Kasumi-1 (cell line): Measurements from ENCODE around the gene GSTA5.
"Not testable (repeated sequence)": the region's sequence is repeated elsewhere in the genome, so short reads cannot be mapped to it uniquely, and the experiment has no call there.

ENCODE experiments used
- DNase-seq, 2 experiments: peaks; one replicate each; lab custom pipeline; 2025; lab: John Stamatoyannopoulos, UW

Gene GSTA5

DNA sequence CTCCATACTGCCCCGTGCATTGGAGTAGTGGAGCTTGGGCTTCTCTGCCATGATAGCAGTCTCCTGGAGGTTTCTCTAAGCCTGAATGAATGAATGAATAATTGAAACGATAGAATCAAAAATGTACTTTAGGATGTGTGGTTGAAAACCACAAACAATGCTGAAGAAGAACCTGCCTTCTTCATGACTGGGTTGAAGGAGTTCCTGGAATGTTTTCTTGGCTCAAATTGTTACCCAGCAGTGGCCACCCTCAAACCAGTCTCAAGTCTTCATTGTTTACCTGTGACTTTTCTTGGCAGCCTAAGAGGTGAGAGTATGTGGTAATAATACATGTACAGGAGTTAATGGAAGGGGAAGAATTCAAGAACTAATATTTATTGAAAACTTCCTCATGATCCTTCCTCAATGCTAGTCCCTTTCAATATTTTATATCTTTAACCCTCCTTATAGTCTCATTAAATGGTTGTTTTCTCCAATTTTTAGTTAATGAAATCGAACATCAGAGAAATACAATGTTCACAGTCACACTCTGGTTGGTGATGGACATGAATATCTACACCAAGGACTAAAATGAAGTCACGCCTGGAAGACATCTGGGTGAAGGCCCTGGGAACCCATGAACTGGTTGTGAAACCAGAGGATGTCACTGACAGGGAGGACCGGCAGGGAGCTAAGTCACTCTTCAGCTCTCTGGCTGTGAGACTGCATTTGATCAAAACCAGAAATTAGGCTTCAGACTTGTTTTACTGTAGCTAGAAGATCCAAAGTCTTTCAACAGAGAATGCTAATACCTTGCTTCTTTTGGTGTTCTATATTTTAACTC is at the start of gene GSTA5:
Gene GSTA5, minus strand, starts transcription at position 51 of the 823 bp plus-strand sequence.
- DNase-seq: no peak

DNA sequence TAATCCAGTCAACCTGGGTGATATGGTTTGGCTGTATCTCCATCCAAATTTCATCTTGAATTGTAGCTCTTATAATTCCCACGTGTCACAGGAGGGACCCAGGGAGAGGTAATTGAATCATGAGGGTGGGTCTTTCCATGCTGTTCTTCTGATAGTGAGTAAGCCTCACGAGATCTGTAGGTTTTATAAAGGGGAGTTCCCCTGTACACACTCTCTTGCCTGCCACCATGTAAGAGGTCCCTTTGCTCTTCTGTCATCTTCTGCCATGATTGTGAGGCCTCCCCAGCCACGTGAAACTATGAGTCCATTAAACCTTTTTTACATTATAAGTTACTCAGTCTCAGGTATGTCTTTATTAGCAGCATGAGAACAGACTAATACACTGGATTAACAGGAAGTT is 49.4 kb upstream of the GSTA5 start:
- no peak for DNase-seq

DNA sequence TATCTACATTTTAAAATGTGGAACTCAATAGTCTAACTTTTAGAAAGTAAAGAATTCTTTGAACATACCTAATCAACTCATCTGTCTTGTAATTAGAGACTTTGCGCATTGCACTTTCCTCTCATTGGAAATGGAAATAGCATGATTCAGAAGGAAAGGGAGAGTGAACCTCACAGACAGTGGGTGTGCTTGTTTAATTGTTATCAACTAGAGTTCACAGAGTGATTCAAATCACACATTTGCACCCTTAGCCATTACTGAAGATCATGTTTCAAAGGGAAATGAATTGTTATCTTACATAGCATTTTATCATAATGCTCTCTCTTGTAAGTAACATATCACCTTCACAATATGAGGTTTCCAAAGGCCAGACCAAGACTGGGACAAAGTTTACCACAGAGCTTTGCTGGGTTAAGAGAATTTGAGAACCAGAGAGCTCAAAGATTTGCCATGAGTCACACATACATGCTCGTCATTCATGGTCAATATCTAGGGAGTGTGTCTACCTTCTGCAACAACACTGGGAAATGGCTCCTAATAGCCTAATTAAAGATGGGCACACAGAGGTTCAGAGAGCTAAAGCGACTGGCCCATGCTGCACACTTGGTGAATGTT is 47.4 kb upstream of the GSTA5 start:
- no peak for DNase-seq

DNA sequence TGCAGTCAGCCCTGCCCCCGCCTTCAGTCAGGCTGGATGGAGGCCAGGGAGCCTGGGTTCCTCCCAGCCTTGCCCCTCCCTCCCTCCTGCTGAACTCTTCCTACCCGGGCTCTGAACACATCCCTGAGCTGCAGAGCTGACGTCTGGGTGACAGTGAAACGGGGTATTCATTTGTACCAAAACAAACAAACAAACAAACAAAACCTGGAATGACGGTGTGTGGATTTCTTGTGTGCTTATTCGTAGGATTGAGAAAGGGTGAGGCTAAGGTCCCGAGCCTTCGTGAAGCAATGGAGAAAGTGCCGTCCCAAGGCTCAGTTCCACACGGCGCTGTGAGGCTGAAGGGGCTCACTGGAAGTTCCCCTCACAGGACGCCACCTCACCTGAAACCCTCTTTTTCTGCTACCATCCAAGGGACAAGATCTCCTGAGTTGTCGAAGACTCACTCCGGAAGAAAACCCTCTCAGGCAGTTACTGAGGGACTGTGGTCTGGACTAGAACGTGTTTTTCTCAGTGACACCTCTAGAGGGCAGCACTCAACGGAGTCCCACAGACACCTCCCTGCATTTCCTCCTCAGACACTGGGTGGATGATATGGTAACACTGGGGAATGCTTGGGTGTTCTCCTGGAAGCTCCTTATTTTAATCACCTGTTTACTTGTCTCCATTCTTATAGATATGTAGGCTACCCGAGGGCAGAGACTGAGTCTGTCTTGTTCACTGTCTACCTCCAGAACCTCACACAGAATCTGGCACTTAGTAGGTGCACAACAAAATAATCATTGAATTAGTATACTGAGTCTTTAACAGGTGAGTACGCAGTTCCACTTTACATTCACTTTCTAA is 41.6 kb upstream of the GSTA5 start:
- DNase-seq: peak; percentile 86 to 89

DNA sequence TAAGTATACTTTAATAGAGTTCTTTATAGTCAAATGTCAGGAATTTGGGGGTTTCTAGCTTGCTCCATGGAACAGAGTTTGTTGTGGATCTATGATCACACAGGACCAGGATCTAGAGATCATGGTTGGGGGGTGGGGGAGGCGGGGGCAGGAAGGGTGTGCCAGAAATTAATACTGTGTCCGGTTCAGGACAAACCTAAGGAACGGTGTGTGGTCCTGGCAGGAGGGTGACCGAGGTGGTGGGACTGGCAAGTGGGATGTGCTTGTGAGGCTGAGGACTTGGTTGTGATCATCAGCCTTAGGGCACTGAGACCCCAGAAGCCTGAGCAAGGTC is 41.0 kb upstream of the GSTA5 start:
- no peak for DNase-seq

DNA sequence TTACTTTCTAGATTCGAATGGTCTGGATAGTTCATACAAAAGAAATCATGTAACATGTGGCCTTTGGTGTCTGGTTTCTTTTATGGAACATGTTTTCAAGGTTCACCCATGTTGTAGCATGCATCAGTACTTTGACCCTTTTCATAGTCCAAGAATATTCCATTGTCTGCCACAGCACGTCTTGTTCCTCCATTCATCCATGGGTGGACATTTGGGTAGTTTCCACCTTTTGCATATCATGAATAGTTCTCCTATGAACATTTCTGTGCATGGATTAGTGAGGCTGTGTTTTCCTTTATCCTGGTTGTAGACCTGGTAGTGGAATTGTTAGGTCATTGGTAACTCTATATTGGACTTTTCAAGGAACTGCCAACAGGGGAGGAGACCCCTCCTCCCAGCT is 37.2 kb upstream of the GSTA5 start:
- no peak for DNase-seq

DNA sequence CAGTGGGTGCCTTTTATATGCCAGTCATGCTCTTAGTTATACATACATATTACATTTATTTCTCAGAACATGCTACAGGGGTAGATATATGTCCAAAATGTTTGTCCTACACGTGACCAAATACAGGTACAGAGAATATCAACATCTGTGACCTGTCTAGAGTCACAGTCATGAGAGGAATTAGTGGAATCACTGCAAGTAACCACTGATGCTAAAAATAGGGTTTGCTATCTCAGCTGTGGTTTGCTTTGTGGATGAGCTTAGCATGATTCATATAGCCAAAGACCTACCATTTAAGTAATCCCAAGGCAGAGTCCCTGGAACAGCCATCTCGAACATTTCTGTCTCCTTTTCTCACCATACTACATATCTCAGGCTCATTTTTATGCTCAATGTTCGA is 36.6 kb upstream of the GSTA5 start:
- DNase-seq: no peak

DNA sequence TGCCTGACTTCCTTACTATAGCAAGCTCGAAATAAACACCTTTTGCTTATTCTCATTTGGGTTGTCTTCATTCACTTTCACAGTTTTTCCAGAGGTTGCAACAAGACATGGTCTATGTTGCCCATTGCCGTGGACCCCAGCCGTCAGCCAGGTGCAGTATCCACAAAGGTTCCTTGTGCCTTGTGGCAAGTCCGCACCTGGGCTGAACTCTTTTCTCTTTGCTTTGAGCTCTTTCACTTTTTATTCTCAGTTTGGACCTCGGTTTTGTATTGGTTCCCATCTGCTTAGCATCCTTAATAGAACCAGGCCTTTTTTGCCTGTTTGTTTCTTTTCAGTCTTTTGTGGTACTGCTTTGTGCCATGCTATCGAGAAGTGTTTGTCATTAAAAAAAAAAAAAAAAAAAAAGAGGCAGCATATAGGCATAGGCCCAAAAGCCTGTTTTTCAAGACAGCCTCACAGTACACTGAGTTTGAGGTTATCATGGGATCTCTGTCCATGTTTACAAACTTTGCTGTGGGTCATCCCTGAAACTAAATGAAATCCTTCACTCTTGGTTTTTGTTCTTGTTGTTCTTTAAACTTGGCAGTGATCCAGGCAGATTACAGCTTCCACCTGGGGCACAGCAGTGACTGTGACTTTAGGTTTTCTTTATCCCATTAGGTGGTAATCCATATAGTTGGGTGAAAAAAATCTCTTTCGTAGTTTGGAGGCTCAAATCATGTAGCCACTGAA is 35.6 kb upstream of the GSTA5 start:
- DNase-seq: no peak

DNA sequence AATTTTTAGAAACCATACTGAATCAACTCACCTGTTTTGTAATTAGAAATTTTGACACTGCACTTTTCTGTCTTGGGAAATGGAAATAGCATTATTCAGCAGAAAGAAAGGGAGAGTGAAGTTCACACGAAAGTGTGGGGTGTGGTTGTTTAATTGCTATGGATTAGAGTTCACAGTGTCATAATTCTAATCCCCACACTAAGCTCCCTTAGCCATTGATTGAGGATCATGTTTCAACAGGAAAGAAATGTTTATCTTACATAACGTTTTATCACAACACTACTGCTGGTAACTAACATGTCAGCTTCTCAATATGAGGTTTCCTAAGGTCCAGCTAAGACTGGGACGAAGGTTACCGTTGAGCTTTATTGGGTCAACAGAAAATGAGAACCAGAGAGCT is 31.4 kb upstream of the GSTA5 start:
- no peak for DNase-seq

DNA sequence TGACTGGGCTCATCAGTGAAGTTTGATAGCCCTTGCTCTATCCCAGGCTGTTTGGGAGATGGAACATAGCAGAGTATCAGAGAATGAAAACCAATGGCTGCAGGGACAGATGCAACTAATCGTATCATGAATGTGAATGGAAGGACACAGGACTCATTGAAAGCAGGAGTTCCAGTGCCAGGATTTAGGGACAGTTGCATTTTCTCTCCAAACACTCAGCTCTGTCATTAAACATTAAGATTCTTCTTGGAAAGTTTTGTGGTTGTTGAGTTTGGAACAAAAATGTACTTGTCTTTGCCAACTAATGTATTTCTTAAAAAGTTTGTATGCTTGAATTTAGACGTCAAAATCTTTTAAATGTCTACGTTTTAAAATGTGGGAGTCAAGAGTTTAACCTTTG is 31.0 kb upstream of the GSTA5 start:
- no peak for DNase-seq

DNA sequence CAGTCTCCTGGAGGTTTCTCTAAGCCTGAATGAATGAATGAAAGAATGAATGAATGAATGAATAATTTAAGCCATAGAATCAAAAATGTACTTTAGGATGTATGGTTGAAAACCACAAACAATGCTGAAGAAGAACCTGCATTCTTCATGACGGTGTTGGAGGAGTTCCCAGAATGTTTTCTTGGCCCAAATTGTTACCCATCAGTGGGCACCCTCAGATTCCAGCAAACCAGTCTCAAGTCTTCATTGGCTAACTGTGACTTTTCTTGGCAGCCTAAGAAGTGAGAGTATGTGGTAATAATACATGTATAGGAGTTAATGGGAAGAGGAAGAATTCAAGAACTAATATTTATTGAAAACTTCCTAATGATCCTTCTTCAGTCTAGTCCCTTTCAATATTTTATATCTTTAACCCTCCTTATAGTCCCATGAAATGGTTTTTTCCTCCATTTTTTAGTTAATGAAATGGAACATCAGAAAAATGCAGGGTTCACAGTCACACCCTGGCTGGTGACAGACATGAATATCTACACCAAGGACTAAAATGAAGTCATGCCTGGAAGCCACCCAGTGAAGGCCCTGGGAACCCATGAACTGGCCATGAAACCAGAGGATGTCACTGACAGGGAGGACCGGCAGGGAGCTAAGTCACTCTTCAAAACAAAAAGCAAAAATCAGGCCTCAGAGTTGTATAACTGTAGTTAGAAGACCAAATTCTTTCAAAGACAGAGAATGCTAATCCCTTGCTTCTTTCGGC is 29.9 kb upstream of the GSTA5 start:
- DNase-seq: not testable (repeated sequence)

DNA sequence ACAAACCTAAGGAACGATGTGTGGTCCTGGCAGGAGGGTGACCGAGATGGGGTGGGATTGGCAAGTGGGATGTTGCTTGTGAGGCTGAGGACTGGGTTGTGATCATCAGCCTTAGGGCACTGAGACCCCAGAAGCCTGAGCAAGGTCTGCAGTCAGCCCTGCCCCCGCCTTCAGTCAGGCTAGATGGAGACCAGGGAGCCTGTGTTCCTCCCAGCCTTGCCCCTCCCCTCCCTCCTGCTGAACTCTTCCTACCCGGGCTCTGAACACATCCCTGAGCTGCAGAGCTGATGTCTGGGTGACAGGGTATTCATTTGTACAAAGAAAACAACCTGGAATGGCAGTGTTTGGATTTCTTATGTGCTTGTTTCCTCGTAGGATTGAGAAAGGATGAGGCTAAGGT is 28.3 kb upstream of the GSTA5 start:
- DNase-seq: not testable (repeated sequence)

DNA sequence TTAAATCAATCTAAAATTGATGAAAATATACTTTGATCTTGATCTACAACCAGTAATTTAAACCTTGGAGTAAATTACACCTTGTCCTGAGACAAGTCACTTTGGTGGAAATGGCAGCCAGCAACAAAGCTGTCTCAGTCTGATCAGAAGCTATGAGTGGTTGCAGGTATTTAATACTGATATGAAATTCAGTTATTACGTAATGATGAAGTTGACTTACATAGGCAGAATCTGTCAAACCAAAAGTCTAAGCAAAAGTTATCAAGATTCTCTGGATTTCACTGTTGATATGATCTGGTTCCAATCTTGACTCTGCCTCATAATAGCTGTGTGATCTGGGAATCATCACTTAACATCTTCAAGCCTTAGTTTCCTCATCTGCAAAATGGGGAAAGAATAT is 27.6 kb upstream of the GSTA5 start:
- DNase-seq: no peak

DNA sequence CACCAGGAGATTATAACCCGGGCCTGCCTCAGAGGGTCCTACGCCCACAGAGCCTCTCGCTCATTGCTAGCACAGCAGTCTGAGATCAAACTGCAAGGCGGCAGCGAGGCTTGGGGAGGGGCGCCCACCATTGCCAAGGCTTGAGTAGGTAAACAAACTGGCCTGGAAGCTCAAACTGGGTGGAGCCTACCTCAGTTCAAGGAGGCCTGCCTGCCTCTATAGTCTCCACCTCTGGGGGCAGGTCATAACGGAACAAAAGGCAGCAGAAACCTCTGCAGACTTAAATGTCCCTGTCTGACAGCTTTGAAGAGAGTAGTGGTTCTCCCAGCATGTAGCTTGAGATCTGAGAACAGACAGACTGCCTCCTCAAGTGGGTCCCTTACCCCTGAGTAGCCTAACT is 20.5 kb upstream of the GSTA5 start:
- not testable (repeated sequence) for DNase-seq

DNA sequence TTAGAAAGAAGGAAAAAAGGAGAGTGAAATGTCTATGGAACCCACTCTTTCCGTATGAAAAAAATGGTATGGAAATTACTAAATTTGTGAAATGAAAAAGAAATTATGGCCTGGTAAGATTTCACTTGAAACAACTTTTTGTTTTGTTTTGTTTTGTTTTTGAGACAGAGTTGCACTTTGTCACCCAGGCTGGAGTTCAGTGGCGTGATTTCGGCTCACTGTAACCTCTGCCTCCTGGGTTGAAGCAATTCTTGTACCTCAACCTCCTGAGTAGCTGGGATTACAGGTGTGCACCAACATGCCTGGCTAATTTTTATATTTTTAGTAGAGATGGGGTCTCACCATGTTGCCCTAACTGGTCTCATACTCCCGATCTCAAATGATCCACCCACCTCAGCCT is 17.8 kb upstream of the GSTA5 start:
- DNase-seq: no peak

DNA sequence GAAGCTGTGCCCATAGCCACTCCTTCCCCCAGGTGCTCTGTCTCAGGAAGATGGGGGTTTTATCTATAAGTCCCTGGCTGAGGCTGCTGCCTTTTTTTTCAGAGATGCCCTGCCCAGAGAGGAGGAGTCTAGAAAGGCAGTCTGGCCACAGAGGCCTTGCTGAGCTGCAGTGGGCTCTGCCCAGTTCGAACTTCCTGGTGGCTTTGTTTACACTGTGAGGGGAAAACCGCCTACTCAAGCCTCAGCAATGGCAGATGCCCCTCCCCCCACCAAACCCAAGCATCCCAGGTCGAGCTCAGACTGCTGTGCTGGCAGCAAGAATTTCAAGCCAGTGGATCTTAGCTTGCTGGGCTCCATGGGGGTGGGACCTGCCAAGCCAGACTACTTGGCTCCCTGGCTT is 15.5 kb upstream of the GSTA5 start:
- DNase-seq: not testable (repeated sequence)

DNA sequence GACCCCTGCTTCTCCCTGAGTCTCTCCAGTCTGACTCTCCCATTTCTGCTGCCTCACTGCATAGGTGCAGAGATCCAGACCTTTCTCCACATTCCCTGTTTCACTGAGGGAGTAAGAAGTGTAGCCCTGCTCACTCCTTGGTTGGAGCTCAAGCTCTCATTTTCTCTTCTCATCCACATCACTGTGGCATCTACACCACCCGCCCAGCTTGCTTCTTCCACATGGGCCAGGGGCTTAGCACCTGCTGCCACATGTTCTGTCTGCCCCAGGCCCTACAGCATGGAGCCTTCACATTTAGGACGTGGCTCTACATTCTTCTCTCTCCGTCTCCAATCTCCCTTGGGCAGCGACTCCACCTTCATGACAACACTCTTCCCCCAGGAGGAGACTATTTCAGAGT is 8.5 kb upstream of the GSTA5 start:
- DNase-seq: no peak

DNA sequence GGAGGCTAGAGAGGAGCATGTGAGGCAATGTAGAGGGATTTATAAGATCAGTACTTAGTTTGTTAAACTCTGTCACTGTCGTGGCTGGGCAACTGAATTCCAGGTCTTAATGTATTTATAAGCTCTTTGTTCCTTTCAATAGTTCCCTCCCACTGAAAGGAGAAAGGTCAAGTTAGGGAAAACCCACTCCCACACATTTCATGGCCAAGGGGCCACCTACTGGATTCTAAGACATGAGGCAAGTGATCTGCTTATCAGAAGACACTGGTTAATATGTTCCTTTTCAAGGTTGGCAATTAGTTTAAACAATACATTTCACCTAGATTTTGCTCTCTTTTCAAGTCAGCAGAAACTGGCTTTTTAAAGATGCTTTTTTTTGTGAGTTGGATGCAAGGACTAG is 5.4 kb upstream of the GSTA5 start:
- DNase-seq: no peak

DNA sequence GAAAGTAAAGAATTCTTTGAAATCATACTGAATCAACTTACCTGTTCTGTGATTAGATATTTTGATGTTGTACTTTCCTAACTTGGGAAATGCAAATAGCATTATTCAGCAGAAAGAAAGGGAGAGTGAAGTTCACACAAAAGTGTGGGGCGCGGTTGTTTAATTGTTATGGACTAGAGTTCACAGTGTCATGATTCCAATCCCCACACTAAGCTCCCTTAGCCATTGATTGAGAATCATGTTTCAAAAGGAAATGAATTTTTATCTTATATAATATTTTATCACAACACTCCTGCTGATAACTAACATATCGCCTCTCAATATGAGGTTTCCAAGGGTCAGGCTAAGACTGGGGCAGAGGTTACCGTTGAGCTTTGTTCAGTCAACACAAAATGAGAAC is 3.0 kb upstream of the GSTA5 start:
- no peak for DNase-seq

DNA sequence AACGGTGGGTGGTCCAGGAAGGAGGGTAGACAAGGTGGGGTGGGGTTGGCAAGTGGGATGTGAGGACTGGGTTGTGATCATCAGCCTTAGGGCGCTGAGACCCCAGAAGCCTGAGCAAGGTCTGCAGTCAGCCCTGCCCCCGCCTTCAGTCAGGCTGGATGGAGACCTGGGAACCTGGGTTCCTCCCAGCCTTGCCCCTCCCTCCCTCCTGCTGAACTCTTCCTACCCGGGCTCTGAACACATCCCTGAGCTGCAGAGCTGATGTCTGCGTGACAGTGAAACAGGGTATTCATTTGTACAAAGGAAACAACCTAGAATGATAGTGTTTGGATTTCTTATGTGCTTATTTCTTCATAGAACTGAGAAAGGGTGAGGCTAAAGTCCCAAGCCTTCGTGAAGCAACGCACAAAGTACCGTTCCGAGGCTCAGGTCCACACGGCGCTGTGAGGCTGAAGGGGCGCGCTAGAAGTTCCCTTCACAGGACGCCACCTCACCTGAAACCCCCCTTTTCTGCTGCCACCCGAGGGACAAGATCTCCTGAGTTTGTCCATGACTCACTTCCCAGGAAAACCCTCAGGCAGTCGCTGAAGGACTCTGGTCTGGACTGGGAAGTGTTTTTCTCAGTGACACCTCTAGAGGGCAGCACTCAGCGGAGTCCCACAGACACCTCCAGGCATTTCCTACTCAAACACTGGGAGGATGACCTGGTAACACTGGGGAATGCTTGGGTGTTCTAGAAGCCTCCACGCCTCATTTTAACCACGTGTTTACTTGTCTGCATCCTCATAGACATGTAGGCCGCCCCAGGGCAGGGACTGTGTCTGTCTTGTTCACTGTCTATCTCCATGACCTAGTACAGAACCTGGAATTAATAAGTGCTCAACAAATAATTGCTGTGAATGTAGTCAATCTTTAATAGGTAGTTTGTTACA is 1.2 kb downstream of the GSTA5 start:
- DNase-seq: peak; percentile 57 to 59
